Colon (tissue), 2 donors: Measurements from ENCODE around the gene MB.
"Not testable (repeated sequence)": the region's sequence is repeated elsewhere in the genome, so short reads cannot be mapped to it uniquely, and the experiment has no call there.

Experiments
- FAIRE-seq: peaks from 2 replicates; lab custom pipeline; 2012; peaks lifted over from hg19 to GRCh38; lab: Jason Lieb, UNC
- donor health status: control.
- donor health status: control.

Gene MB

DNA sequence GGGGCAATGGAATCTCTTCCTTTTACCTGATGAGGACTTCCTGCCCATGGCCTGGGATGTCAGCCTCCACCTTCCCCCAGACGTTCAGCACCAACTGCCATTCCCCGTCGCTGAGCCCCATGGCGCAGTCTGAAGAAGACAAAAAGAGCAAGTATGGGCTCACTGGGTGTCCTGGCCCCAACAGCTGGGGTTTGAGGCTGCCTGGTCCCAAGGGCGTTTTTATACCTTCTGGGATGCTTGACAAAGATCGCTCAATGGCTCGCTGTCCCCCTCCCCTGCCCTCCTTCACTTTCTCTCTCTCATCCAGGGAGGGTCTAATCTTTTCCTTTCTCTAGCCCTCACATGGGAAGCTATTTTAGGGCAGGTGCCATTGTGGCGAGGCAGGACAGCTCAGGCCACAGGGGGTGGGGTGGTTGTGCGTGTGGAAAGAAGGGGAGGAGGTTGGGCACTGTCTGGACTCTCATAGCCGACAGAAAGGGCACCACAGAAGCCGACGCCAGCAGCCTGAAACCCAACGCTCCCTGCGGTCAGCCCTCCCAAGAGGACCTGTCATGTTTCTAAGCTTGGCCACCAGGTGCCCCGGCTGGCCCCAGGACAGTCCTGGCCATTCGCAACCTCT lies at the start of gene MB:
Gene MB, minus strand, starts transcription at position 193 of the 619 bp plus-strand sequence. Its CDS starts 72 bp downstream, at position 121.
- FAIRE-seq = no peak

DNA sequence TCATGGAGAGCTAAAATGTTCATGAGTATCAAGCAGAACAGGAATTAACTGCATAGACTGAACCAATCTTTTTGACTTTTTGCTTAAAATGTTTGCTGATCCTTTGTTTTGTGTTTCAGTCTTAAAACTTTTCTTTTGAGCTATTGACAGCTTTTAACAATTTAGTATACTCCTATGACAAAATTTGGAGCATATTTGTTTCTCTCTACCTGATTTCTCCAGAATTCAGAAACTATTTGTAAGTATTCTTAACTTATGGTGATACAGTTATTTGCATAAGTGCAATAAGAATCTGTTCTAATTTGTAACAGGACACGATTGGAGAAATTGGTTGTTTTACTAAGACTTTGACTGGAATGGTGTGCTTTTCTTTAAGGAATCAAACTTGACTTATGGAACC lies 49.6 kb upstream of the MB start:
- FAIRE-seq = not testable (repeated sequence)

- no peak for FAIRE-seq
Measured at GRCh38 chr22:35664955-35665587, 47.9 kb upstream of the MB start.

DNA sequence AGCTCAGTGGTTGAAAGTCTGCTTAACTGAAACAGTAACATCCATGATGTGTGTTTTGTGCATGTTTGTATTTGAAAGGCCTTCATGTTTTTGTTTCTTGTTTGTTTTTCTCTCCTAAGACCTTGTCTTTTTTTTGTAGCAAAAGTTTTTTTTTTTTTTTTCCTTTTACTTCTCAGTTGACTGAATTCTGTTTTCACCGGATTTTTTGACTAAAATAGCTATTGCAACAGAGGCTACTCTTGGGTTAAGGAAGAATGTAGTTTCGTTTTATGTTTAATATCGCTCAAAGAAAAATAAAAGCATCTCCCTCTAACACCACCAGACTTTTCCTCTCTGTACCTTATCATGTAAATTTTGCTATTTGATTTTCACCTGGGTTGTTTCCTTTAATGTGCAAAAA lies 46.2 kb upstream of the MB start:
- no peak for FAIRE-seq

- FAIRE-seq = no peak
Measured at GRCh38 chr22:35662914-35663313, 45.8 kb upstream of the MB start.

DNA sequence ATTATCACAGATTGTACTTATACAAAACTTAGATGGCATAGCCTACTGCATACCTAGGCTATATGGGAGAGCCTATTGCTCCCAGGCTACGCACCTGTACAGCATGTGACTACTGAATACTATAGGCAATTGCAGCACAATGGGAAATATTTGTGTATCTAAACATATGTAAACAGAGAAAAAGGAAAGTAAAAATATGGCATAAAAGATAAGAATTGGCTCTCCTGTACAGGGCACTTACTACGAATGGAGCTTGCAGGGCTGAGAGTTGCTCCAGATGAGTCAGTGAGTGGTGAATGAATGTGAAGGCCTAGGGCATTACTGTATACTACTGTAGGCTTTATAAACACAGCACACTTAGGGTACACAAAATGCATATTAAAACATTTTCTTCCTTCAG lies 44.3 kb upstream of the MB start:
- FAIRE-seq = no peak

- FAIRE-seq = no peak
Measured at GRCh38 chr22:35660291-35661127, 43.4 kb upstream of the MB start.

DNA sequence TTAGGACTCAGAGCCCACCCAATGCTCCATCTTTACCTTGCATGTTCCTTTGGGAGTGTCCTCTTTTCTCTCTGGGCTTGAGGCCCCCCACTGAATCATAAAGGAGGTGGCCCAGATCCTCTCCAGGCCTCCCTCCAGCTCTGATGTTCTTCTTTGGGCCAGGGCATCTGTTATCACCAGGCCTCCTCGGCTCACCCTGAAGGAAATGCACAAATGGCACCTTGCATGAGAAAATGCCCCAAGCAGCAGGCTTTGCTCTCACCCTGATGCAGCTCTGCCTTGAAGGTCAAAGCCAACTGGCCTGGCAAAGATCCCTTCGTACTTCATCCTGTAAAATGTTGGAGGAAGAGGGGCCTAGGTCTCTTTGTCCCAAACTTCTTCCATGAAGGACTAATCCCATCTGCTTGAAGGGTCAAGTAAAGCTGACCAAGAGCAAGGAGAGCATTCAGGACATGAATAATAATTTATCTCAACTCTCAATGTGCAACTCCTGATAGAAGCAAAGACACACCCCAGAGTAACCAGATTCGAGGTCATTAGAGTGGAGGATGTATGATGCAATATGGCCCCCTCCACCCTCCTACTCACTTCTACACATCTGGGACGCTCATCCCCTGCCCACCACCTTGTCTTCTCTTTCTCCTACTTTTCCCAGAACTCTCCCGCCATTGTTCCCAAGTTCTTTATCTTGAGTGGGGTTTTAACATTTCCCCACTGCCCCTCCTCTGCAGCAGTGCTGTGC lies 40.6 kb upstream of the MB start:
- FAIRE-seq = no peak

- FAIRE-seq = no peak
Measured at GRCh38 chr22:35656284-35656752, 39.2 kb upstream of the MB start.

DNA sequence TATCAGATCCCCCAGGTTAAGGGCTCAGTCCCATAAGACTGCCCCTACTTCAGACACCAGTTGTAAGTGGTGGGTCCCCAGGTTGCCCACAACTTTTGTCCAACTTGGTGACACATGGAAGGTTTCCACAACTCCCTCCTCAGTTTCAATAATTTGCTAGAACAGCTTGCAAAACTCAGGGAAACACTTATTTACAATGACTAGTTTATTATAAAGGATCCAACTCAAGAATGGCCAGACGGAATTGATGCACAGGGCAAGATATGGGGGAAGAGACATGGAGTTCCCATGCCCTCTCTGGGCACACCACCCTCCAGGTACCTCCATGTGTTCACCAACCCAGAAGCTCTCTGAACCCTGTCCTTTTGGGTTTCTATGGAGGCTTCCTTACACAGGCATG lies 36.7 kb upstream of the MB start:
- FAIRE-seq = no peak

GRCh38 chr22:35651085-35651484 lies 34.0 kb upstream of the MB start:
- no peak for FAIRE-seq

DNA sequence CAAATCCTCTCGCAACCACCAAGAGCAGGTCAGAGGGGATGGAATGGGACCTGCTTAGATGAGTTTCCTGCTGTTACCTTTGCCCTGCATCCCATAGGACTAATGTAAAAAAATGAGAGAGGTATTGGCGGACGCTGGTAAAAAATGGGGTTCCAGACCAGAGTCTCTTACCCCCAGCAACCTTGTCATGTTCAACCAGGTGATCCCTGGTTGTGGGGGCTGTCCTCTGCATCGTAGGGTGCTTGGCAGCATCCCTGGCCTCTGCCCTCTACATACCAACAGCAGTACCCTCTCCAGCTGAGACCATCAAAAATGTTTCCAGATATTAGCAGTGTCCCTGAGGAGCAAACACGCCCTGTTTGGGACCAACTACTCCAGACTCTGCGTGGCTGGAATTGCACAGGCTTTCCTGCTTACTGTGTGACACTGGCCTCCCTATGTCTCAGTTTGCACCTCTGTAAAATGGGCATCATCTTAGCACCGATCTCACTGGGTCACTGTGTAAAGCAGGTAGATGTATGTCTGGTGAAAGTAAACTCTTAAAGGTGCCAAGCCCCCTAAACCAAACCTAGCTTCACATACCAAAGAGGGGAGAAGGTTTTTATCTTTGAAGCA lies 32.6 kb upstream of the MB start:
- FAIRE-seq = no peak

DNA sequence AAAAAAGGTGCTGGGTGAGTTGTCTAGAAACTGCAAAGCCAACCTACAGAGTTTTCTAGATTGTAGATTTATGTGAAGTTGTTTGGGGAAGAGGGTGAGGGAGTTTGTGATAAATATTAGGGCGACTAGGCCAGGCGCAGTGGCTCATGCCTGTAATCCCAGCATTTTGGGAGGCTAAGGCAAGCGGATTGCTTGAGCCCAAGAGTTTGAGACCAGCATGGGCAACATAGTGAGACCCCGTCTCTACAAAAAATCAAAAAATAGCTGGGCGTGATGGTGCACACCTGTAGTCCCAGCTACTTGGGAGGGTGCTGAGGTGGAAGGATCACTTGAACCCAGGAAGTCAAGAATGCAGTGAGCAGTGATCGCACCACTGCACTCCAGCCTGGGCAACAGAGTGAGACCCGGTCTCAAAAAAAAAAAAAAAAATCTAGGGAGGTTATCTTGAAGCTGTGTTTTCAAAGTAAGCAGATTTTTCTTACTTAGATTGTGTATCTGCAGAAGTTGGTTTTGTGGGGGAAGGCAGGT lies 32.0 kb upstream of the MB start:
- FAIRE-seq = no peak

DNA sequence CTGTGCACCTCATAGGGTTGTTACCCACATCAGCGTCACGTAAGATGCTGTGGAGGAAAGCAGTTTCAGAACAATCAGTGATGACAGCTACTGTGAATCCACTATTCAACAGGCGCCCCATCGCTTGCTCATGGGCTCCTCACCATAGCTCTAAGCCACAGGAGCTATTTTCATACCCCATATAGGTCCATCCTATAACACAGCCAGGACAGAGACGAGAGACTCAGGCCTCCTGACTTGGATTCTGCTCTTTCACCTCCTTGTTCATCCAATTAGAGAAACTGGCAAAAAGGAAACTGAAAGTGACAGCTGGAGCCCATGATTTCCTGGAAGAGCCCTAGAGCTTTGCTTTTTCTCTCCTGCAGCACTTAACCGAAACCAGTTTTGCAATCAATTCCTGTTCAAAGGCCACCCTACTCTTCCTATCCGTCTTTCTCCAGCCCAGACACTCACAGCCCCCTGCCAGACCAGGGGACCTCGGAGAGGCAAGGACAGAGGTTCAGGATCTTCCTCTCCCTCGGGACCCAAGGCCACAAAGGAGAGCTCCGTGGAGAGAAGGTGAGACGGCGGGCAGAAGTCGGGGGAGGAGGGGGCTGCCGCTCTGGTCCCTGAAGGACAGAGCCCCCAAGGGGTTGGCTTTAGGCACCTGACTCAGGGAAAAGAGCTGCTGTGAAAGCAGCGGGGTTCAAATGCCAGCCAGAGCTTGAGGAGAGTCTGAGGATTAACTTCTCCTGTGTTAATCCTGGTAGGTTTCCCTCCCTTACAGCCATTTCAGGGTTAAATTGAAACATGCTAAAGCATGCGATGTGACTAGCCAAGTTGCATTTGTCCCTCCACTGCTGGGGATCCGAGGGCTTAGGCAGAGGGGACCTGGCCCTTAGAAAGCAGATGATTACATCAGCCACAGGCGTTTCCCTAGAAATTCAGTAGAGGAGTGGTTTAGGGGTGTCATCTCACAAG lies 31.2 kb upstream of the MB start, which contains the start of gene APOL6:
Gene APOL6, plus strand, starts transcription at position 381 of the 960 bp plus-strand sequence. CDS start 7,980 bp downstream, outside the sequence.
- no peak for FAIRE-seq

DNA sequence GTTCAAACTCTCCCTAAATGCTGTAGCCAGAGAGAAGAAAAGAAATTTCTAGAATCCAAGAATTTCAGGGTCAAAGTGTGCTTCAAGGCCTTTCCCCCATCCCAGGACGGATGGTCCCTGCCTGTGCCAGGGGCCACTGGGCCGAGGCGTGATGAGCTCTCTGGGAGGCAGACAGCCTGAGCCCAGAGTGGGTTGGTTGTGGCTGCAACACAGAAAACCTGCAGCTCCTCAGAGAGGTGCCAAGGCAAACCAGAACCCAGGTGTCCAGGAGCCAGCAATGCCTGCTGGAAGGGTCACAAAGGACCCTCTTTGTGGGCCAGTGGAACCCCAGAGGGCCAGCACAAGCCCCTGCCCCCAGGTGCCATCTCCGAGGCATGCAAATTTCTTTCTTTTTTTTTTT lies 28.5 kb upstream of the MB start:
- no peak for FAIRE-seq

DNA sequence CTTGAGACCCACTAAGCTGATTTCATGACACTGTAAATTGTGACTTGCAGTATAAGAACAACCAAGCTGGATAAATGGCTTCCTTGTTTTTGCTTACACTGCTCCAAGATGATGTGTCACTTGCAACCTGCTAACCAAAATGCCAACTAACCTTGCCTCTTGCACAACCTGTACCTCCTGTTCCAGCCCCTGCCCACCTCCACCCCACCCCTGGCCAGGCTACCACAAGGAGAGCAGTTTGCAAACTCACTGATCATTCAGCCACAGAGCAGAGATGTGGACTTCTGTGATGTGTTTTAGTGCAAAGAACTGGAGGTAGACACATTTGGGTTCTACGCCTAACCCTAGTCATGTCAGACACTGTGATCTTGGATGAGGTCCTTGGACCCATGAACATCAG lies 26.9 kb upstream of the MB start:
- FAIRE-seq = no peak

DNA sequence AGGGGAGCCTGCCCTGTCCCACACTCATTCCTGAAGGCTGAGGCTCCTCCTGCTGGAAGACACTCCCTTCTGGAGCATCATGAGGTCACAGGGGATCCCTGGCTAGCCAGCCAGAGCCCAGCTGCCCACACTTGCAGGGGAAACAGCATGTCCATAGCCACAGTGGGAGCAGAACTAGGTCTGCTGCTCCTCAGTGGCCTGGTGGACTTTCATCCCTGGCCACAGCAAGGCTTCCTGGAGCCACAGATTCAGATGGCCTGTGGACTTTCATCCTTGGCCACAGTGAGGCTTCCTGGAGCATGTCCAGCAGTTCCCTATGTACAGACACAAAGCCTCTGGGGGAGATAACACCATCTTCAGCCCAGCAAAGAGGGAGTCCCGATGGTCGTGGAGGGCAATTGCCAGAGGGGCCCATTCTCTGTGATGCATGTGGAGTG lies 25.2 kb upstream of the MB start:
- FAIRE-seq = no peak

DNA sequence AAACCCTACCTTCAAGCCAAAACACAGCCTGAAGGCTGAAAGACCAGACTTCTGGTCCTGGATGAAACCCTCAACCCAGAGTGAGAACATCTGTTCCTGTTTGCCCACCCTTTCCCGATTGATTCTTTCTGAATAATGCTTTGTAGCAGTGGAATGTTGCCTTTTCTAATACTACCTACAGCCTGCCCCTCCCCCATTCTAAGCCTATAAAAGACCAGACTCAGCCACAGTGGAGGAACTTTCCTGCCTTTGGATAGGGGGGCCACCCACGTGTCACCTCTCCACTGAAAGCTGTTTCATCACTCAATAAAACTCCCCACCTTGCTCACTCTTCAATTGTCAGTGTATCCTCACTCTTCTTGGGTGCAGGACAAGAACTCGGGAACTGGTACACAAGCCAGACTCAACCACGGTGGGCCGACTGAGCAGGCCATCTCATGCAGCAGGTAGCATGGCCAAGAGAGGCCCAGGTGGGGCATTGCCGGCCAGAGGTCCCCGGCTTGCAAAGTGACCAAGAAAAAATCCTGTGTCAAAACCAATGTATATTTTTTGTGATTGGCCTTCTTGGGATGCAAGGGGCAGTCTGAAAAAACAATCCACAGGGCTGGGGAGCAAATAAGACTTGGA lies 24.5 kb upstream of the MB start:
- no peak for FAIRE-seq

DNA sequence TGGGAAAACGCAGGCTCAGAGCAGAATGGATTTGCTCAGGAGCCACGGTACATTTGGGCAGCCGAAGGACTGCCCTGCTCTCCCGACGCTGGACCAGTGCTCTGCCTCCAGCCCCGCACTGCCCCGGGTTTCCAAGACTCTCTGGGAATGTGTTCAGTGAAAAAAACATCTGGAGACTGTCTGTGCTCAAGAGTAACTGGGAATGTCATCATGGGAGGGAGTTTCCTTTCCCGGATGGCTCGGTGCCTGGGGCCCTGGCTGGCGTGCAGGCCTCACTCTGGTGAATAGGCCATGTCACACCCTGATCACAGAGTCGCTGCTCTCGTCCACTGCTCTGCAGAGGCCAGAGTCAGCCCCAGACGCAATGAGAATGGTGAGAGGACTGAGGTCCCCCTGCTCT lies 21.3 kb upstream of the MB start:
- no peak for FAIRE-seq

DNA sequence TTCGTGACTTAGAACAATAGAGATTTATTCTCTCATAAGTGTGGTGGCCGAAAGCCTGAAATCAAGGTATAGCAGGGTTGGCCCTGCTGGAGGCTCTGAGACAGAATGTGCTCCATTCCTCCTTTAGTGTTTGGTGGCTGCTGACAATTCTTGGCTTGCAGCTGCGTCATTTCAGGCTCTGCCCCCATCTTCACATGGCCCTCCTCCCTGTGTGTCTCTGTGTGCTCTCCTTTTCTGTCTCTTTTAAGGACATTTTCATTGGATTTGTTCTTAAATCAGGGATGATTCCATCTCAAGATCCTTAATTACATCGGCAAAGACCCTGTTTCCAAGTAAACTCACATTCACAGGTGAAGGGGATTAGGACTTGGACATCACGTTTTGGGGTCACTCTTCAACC lies 20.9 kb upstream of the MB start:
- FAIRE-seq = no peak
